ENCODE data around the gene EHHADH. TPM values are rescaled to one million over a fixed set of nuclear protein-coding genes. Genes with fewer than 3 reads are reported as not detected.

EHHADH gene
- total RNA-seq, 2 donors from 2014 or later, result 12.8 to 15.3 TPM

DNA sequence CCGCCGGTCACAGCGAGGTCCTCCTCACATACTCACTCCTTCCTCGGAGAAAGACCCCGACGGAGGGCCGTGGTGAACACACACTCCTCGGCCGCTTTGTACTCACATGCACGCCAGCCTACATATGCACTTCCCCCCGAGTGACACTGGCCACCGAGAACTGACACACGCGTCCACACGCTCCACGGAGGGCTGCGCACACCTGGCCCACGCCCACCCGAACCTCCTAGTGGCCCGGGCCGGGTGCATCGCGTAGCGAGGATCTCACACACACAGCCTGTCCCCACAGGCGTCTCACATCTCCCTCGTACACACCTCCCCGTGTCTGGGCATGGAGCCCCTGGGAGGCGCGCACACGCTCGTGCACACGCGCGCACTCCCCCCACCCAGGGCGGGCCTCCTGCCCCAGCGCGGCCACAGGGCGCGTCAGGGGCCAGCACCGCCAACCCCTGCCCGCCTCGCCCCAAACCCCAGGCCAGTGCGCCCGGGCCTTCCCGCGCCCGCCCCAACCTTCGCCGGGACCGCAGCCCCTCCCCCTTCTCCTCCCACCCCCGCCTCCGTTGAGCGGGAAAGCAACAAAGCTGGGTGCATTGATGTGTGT, 100.6 kb downstream of the EHHADH start:
- intact Hi-C loops (cut with DNase I), result no loop called here
- ATAC-seq, result peak; percentile 16 to 55
- DNase-seq, result peak; percentile 28

DNA sequence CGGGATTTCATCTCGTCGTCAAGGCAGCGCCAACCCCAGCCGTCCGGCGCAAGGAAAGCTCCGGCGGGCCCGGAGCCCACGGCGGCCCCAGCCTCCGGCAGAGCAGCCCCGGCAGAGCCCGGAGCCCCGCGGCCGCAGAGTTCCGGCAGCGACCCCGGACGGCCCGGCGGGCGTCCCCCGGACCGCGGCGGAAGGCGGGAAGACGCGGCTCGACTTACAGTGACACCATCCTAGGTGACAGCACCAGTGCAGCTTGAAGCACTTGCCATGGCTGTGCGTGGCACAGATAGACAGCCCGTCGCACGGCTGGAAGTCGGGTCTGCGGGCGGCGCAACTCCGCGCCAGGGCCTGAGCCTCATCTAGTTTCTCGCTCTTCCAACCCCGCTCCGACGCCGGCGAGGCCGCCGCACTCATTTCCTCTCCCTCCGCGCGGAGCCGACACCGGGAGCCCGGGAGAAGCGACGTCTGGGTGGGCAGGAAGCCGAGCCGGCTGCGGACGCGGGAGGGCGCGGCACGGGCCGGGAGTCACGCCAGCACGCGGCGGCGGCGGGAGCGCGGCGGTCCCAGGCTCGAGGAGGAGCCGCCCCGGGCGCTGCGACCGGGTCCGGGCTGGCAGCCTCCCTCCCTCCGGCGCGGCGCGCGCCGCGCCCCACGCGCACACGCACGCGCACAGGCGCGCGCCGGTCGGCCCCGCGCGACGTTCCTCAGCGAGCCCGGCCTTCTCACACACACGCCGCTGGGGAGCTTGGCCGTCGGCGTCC, 101.3 kb downstream of the EHHADH start, which contains the start of gene C3orf70:
Gene C3orf70, minus strand, starts transcription at position 651 of the 761 bp plus-strand sequence. Its CDS starts 237 bp downstream, at position 414.
- DNase-seq (peak; percentile 68), ATAC-seq (peak; percentile 85 to 87)
- intact Hi-C loops (cut with DNase I), result no loop called here

GRCh38 chr3:185151964-185152409, 101.9 kb downstream of the EHHADH start:
- intact Hi-C loops (cut with DNase I), result no loop called here
- no peak for DNase-seq
- no peak for ATAC-seq

GRCh38 chr3:185151101-185151963, 102.5 kb downstream of the EHHADH start:
- intact Hi-C loops (cut with DNase I), result no loop called here
- ATAC-seq, result no peak
- DNase-seq, result no peak

GRCh38 chr3:185150561-185150960, 103.3 kb downstream of the EHHADH start:
- ATAC-seq (no peak), DNase-seq (no peak)
- intact Hi-C loops (cut with DNase I), result no loop called here

GRCh38 chr3:185149591-185149990, 104.3 kb downstream of the EHHADH start:
- intact Hi-C loops (cut with DNase I), result no loop called here
- ATAC-seq, result no peak
- DNase-seq, result no peak

- intact Hi-C loops (cut with DNase I), result no loop called here
- ATAC-seq (no peak), DNase-seq (no peak)
These were observed 108.3 kb downstream of the EHHADH start for GRCh38 chr3:185145511-185145910.

DNA sequence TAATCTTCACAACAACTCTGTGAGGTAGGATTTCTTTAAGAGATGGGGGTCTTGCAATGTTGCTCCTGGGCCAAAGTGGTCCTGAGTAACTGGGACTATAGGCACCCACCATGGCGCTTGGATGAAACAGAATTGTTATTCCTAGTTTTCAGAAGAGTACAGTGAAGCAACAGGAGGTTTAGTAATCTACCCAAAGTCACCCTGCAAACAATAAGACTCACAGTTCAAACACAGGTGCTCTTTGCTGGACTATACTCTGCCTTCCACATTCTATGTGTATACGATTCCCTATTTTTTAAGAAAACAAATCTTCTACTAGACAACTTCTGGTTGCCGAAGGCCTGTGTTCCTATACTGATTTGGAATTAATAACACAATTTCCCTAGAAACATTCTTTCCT, 109.1 kb downstream of the EHHADH start:
- intact Hi-C loops (cut with DNase I), result no loop called here
- DNase-seq (no peak), ATAC-seq (no peak)

Small RNAs within 50 kb of the gene (microRNA-seq; reads per million reads assigned to microRNA genes)
- gene MIR5588, result 0.27 to 0.60 reads per million in 2 donors

Other genes starting within 250 kb of the EHHADH start
- gene C3orf70, start 101.0 kb downstream of the EHHADH start, total RNA-seq, result 1 to 10 TPM; 3.1 TPM
- gene MAP3K13, start 109.1 kb upstream of the EHHADH start, total RNA-seq, result 10 to 100 TPM; 12.5 to 16.2 TPM
- 10 to 100 TPM in 1 of 2 donors, 1 to 10 TPM in 1; 9.5 to 13.5 TPM for gene TMEM41A, start 245.0 kb upstream of the EHHADH start, total RNA-seq